Caco-2 (cell line): ENCODE measurements around the gene PPP1R16B. TPM values are rescaled to one million over a fixed set of nuclear protein-coding genes. Genes with fewer than 3 reads are reported as not detected.

Experiments used
- BruUV-seq: library from RNA; stranded (reverse); fragments of 400-500 nt; replicated peaks from 2 replicates; lab custom pipeline; 2021; lab: Mats Ljungman, UMichigan
- CTCF ChIA-PET: fragments of 300-600 bp; sonication (Branson Sonifier 250); formaldehyde crosslinking; loops from one replicate; lab custom pipeline; 2022; ENCODE audit warnings: antibody characterized with exemption; lab: Charles Lee
- POLR2A ChIA-PET: fragments of 300-600 bp; sonication (Branson Sonifier 250); formaldehyde crosslinking; loops from one replicate; lab custom pipeline; 2022; ENCODE audit warnings: antibody characterized with exemption; lab: Charles Lee
- DNase-seq, 2 experiments: peaks; one replicate each; pipeline versions ENCODE4 v3.0.0 to v3.0.0-alpha.2; 2020 to 2022
- H3K27me3 ChIP-seq: replicated peaks from 2 replicates; pipeline ENCODE4 v1.6.0; 2011; ENCODE audit warnings: low read length; ENCODE audit not compliant: control insufficient read depth, insufficient read depth
- H3K36me3 ChIP-seq: 2 replicates; pipeline ENCODE4 v1.5.1; 2011; ENCODE audit warnings: low read length; ENCODE audit not compliant: control insufficient read depth, insufficient read depth
- H3K4me1 ChIP-seq: fragments of 250-450 bp; sonication (Bioruptor Pico); 2 replicates; pipeline ENCODE4 v1.5.1; 2020; ENCODE audit warnings: mild to moderate bottlenecking
- H3K4me3 ChIP-seq: 2 replicates; pipeline ENCODE4 v1.5.1; 2011; ENCODE audit warnings: low read depth, mild to moderate bottlenecking, control low read depth, low read length
- H3K9me3 ChIP-seq: fragments of 250-450 bp; sonication (Bioruptor Pico); 2 replicates; pipeline ENCODE4 v1.5.1; 2020; ENCODE audit warnings: mild to moderate bottlenecking, moderate library complexity
- H3K27ac Mint-ChIP-seq: one replicate; pipeline ENCODE4 v1.8.0; 2022; ENCODE audit warnings: mixed read lengths; ENCODE audit not compliant: unreplicated experiment
- H3K27me3 Mint-ChIP-seq: one replicate; pipeline ENCODE4 v1.8.0; 2022; ENCODE audit warnings: mixed read lengths; ENCODE audit not compliant: insufficient read depth, unreplicated experiment
- H3K36me3 Mint-ChIP-seq: one replicate; pipeline ENCODE4 v1.8.0; 2022; ENCODE audit warnings: mild to moderate bottlenecking, mixed read lengths; ENCODE audit not compliant: insufficient read depth, unreplicated experiment
- H3K4me1 Mint-ChIP-seq: one replicate; pipeline ENCODE4 v1.8.0; 2022; ENCODE audit warnings: low read depth, mixed read lengths; ENCODE audit not compliant: unreplicated experiment
- H3K4me3 Mint-ChIP-seq: one replicate; pipeline ENCODE4 v1.8.0; 2022; ENCODE audit warnings: mild to moderate bottlenecking, moderate library complexity, mixed read lengths; ENCODE audit not compliant: unreplicated experiment
- H3K9me3 Mint-ChIP-seq: one replicate; pipeline ENCODE4 v1.8.0; 2022; ENCODE audit warnings: mixed read lengths; ENCODE audit not compliant: unreplicated experiment
- intact Hi-C: fragments of 100-400 bp; cut with micrococcal nuclease; formaldehyde crosslinking; loops from one replicate; pipeline ENCODE4 v1.10.0; 2022; ENCODE audit not compliant: unreplicated experiment
- total RNA-seq: library from RNA; stranded (reverse); gene quantifications from 2 replicates; pipeline ENCODE4 v1.2.3, GENCODE V29; 2022
- TF ChIP-seq, protein P1 (sequence below), 2 experiments: fragments of 200-600 bp in 1 of 2; IDR thresholded peaks; 1 replicate in 1 of 2; 2 replicates in 1 of 2; pipeline versions ENCODE4 v1.5.1 to v1.8.0; 2011 to 2022; ENCODE audit warnings: antibody characterized with exemption in 1 of 2, control low read depth in 1 of 2, inconsistent platforms in 1 of 2, low read depth in 1 of 2, low read length in 1 of 2, mild to moderate bottlenecking in 1 of 2, moderate library complexity in 1 of 2; ENCODE audit not compliant: insufficient read depth in 1 of 2, severe bottlenecking in 1 of 2, unreplicated experiment in 1 of 2

PPP1R16B gene
- total RNA-seq, 1 experiment from 2014 or later: not detected

DNA sequence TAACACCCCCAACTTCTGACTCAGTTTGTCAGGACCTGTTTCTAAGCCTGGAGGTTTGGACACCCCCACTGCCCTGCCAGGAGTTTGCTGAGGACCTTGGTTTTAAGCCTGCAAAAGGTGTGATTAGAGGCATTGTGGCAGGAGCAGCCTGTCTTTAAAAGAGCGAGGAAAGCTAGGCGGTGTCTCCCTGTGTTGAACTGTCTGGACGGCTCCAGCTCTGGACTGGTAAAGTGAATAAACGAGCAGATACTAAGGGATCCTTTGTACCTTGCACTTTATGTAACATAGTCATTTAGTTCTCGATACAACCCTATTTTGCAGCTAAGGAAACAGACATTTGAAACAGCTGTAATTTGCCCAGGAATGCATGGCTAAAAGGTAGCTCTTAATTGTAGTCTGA lies 135.1 kb downstream of the PPP1R16B start:
- ChIA-PET CTCF (interaction anchor here (0.7 to 2.4 kb wide), 2 partner anchors 22 to 761 kb away, joined by 3 to 13 read pairs; partner anchors contain the start of gene DHX35), POLR2A (no interaction called here)
- no TSS peak for BruUV-seq
- Mint-ChIP-seq H3K4me1 (peaks cover 30% of the 10 kb centered on the region), H3K36me3 (peaks cover 83% of the 10 kb centered on the region), H3K4me3 (no peak overlapping the region), H3K9me3 (no peaks in the 10 kb centered on the region), H3K27me3 (no peaks in the 10 kb centered on the region), H3K27ac (peak overlapping the region; percentile 16)
- Histone ChIP-seq H3K9me3 (no peaks in the 10 kb centered on the region), H3K4me3 (no peak overlapping the region), H3K36me3 (peaks cover 5% of the 10 kb centered on the region; the same call in 1 of the 2 replicates), H3K27me3 (no peaks in the 10 kb centered on the region), H3K4me1 (peaks cover 4% of the 10 kb centered on the region)
- TF ChIP-seq, protein P1, sequence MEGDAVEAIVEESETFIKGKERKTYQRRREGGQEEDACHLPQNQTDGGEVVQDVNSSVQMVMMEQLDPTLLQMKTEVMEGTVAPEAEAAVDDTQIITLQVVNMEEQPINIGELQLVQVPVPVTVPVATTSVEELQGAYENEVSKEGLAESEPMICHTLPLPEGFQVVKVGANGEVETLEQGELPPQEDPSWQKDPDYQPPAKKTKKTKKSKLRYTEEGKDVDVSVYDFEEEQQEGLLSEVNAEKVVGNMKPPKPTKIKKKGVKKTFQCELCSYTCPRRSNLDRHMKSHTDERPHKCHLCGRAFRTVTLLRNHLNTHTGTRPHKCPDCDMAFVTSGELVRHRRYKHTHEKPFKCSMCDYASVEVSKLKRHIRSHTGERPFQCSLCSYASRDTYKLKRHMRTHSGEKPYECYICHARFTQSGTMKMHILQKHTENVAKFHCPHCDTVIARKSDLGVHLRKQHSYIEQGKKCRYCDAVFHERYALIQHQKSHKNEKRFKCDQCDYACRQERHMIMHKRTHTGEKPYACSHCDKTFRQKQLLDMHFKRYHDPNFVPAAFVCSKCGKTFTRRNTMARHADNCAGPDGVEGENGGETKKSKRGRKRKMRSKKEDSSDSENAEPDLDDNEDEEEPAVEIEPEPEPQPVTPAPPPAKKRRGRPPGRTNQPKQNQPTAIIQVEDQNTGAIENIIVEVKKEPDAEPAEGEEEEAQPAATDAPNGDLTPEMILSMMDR (IDR thresholded peaks at IDR 0.05; ENCODE audit: insufficient read depth in 1 of 2, low read depth in 1 of 2, low read length in 1 of 2, severe bottlenecking in 1 of 2, unreplicated experiment in 1 of 2): no peak
- DNase-seq: peak in 1 of 2 experiments; percentile 18
- intact Hi-C loops: no loop called here

DNA sequence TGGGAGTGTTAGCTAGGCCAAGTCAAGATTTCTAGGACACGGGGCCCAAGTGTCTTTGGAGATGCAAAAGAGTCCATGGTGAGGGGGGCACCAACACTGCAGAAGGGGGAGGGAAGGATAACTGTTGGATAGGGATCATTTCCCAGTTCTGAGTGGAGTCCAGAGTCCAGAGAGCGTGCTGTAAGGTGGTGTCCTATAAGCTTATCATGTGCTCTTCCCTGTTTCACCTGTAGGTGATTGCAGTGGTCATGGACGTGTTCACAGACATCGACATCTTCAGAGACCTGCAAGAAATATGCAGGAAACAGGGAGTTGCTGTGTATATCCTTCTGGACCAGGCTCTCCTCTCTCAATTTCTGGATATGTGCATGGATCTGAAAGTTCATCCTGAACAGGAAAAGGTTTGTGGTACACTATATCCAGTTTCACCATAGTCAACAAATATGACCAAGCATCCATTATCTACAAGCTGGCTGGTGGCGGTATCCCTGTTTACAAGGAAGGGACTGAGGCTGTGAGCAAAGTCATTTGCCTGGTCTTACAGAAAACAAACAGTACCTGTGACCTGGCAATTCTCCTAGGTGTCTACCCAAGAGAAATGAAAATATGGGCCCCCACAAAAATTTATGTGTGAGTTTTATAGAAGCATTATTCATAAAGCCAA lies 136.4 kb downstream of the PPP1R16B start:
- H3K27me3 Mint-ChIP-seq: no peaks in the 10 kb centered on the region
- DNase-seq: peak; percentile 42
- Histone ChIP-seq H3K27me3 (no peaks in the 10 kb centered on the region), H3K9me3 (no peaks in the 10 kb centered on the region), H3K36me3 (peaks cover 5% of the 10 kb centered on the region; the same call in 1 of the 2 replicates), H3K4me1 (no peaks in the 10 kb centered on the region; the same call in 1 of the 2 replicates), H3K4me3 (no peak overlapping the region)
- intact Hi-C loops: no loop called here
- CTCF ChIA-PET: interaction anchor here (0.8 to 2.4 kb wide), 4 partner anchors 13 to 28 kb away, joined by 3 to 13 read pairs (median 4); partner anchors contain the start of gene DHX35
- H3K36me3 Mint-ChIP-seq: peaks cover 85% of the 10 kb centered on the region
- H3K27ac Mint-ChIP-seq: peak overlapping the region; percentile 16
- TF ChIP-seq, protein P1 (IDR thresholded peaks at IDR 0.05; ENCODE audit: insufficient read depth in 1 of 2, low read depth in 1 of 2, low read length in 1 of 2, severe bottlenecking in 1 of 2, unreplicated experiment in 1 of 2): peak; percentile 43 to 53
- H3K4me1 Mint-ChIP-seq: peaks cover 23% of the 10 kb centered on the region
- H3K9me3 Mint-ChIP-seq: no peaks in the 10 kb centered on the region
- BruUV-seq: no TSS peak
- POLR2A ChIA-PET: interaction anchor here (0.6 to 0.9 kb wide), 2 partner anchors 15 to 832 kb away, joined by 3 to 5 read pairs; partner anchors contain the start of gene FAM83D
- H3K4me3 Mint-ChIP-seq: no peak overlapping the region

DNA sequence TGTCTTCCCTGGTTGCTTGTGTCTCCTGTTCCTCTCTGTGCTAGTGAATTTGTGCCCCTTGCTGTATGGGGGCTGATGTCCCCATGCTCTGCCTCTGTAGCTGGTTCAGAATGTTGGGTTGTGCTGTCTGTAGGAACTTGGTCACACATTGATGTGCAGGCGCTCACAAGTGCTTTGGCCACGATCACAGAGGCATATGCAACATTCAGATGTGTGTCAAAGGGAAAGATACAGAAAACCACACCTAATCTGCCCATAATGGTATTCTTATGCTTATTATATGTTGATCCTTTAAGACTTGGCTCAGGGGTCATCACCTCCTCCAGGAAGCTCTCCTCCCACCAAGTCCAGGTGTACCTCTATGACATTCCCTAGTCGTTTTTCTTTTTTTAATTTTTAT lies 139.5 kb downstream of the PPP1R16B start:
- intact Hi-C loops: no loop called here
- Histone ChIP-seq H3K9me3 (no peaks in the 10 kb centered on the region), H3K4me3 (no peak overlapping the region), H3K27me3 (no peaks in the 10 kb centered on the region), H3K4me1 (no peaks in the 10 kb centered on the region), H3K36me3 (peaks cover 11% of the 10 kb centered on the region)
- H3K36me3 Mint-ChIP-seq: peaks cover 95% of the 10 kb centered on the region
- no peaks in the 10 kb centered on the region for H3K27me3 Mint-ChIP-seq
- H3K4me1 Mint-ChIP-seq: peaks cover 11% of the 10 kb centered on the region
- peak in 1 of 2 experiments; percentile 27 for DNase-seq
- no peak overlapping the region for H3K4me3 Mint-ChIP-seq
- no TSS peak for BruUV-seq
- TF ChIP-seq, protein P1 (IDR thresholded peaks at IDR 0.05; ENCODE audit: insufficient read depth in 1 of 2, low read depth in 1 of 2, low read length in 1 of 2, severe bottlenecking in 1 of 2, unreplicated experiment in 1 of 2): no peak
- ChIA-PET CTCF (no interaction called here), POLR2A (no interaction called here)
- no peaks in the 10 kb centered on the region for H3K9me3 Mint-ChIP-seq
- no peak overlapping the region for H3K27ac Mint-ChIP-seq
